HG02798 (cell line): Measurements from ENCODE around the gene CXCL12.

ENCODE experiments used
- ATAC-seq: cut with Tn5 transposase; IDR thresholded peaks from one replicate; pipeline ENCODE4 v1.9.1; 2021; ENCODE audit warnings: mild to moderate bottlenecking; ENCODE audit not compliant: unreplicated experiment, poor library complexity

CXCL12 gene

GRCh38 chr10:44386546-44387052, 1.7 kb upstream of the CXCL12 start:
- ATAC-seq, result peak; percentile 56

- ATAC-seq, result no peak
Measured at GRCh38 chr10:44385696-44386441, 972 bp upstream of the CXCL12 start.

GRCh38 chr10:44384601-44385025, 284 bp downstream of the CXCL12 start:
- no peak for ATAC-seq

- no peak for ATAC-seq
Measured at GRCh38 chr10:44383749-44384600, 922 bp downstream of the CXCL12 start.

DNA sequence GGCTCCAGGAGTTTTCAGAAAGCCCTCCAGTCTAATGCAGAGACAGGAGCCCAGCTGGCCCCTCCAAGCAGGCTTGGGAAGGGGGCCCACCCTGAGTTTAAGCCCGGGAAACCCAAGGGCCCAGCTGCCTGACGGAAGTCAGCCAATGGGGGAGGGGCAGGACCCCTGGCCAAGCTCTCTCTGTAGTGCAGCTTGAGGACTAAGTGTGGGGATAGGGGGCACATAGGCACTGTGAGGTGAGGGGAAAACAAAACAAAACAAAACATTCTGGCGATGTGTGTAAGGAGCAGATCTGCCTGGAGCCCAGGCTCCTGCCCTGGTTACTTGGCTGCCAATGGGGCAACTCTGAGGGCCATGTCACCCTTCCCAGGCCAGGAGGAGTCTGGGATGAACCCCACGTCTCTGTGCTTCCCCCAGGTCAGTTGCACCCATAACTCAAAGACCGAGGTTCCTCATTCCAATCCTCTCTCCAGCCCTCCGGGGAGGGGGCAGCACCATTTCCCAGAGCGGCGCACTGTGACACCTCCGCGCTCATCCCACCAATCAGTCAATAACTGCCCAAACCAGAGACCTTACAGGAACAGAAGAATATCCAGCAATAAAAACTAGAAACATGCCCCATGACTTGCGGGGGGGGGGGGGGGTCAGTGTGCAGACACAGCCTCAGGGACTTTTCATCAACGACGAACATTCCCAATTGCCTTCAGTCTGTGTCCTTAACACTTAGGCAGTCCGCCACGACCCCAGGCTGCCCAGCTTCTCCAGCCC, 1.7 kb downstream of the CXCL12 start:
- no peak for ATAC-seq

DNA sequence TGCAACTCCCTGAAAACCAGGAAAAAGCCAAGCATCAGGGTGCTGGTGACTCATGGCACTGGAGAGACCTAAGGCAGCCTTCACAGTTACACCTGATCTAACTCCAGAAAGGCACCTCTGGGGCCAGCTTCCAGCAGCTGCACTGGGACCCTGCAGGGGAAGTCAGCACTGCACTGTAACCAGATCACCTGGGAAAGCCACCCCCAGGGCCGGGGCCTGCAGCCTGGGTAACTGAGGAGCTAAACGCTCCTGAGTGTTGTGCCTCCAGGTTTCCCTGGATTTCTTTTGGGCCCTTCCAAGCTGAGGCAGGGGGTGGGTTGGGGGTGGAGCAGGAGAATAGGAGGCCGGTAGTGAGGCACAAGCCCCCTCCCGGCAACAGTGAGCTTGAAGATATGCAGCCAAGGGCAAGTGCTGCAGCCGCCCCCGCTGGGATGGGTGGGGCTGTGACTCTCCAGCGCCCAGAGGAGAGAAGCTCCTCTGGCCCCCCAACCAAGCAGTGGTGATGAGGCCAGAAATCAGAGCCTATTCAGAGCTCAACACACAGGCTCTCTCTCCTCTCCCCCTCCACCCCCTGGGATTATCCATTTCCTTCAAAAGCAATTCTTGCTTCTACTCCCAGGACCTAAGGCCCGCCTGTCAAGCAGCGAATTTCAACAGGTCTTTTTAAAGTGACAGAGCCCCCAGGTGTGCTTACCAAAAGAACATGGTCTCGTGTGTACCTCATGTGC, 2.6 kb downstream of the CXCL12 start:
- ATAC-seq, result no peak

- ATAC-seq, result no peak
Measured at GRCh38 chr10:44380829-44381600, 3.9 kb downstream of the CXCL12 start.

- ATAC-seq, result no peak
Measured at GRCh38 chr10:44379907-44380306, 5.0 kb downstream of the CXCL12 start.

DNA sequence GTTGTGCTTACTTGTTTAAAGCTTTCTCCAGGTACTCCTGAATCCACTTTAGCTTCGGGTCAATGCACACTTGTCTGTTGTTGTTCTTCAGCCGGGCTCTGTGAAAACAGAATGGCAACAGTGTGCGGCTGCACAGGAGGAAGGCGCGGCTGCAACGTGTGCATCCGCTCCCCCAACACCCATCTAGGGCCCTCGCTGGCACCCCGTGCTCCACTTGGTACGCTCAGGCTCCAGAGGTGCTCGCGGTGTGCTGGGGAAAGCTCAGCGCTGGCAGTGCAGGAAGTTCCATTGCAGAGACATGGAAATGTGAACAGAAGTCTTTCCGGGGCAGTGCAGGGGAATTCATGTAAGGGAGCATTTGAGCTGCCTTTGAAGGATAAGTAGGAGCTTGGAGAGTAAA, 6.3 kb downstream of the CXCL12 start:
- no peak for ATAC-seq

GRCh38 chr10:44377651-44378310, 7.1 kb downstream of the CXCL12 start:
- ATAC-seq, result no peak

DNA sequence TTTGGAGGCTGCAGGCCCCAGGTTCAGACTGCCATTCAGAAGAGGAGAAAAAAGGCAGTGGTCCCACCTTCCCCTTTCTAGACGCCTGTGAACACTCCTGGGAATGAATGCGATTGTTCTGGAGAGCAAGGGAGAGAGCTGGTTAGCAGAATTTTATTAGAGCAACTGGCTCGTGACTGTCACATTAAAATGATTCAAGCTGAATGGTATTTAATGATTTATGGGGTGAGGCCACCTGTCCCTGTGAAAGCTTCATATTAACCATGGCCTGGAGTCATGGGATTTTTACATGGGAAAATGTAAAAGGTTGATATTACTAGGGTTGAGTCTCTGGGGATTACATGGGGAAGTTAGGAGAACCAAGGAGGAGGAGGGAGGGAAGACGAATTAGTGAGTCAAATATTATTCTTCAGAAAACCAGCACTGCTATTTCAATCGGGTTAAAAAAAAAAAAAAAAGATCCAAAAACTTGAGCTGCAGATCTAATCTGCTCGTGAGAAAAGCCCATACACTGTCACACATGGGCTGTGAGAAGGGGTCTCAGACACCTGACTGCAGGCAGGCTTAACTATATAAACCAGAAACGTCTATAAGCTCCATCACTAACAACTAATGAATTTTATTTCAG, 8.3 kb downstream of the CXCL12 start:
- ATAC-seq, result no peak

DNA sequence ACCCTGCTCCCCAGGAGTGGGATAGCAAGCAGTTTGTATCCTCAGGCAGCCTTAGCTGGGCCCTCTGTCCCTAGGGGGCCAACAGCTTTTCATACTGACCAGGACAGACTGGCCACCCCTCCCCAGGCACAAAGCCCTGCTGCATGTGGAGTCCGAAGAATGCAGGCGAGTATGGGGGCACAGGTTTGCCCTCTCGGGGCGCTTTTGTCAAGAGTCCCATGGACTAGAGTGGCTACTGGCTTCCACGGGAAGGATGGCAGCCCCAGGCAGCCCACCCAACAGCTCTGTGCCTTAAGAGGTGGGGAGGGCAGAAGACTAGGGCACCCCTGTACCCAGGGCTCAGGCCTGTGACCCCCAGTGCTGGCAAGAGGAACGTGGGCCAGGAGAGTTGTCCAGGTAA, 10.7 kb downstream of the CXCL12 start:
- ATAC-seq, result no peak

DNA sequence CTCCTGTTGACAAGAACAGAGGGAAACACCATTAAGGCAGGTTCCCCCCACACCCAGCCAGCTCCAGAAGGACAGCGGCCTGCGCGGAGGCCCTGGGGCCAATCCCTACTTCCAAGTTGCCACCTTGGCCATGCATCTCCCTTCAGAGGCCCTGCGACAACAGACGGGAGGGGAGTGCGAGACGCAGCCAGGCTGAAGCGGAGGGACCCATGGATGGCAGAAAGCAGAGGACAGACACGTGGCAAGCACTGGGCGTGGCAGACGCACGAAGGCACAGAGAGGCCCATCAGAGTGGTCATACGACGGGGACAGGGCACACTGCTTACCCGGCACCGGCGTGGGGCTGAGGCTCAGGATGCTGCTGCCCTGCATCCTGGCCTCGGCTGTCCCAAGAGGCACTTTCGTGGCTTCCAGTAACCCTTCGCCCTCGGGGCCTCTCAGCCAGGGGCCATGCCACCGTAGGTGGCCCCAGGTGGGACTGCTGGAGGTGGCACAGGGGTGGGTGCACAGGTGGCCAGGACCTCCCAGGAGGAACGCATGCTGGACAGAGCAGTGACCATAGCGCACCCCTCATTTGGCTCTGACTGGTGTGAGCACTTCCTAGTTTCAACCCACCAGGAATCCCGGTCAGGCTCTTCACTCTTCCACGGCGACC, 11.4 kb downstream of the CXCL12 start:
- no peak for ATAC-seq

DNA sequence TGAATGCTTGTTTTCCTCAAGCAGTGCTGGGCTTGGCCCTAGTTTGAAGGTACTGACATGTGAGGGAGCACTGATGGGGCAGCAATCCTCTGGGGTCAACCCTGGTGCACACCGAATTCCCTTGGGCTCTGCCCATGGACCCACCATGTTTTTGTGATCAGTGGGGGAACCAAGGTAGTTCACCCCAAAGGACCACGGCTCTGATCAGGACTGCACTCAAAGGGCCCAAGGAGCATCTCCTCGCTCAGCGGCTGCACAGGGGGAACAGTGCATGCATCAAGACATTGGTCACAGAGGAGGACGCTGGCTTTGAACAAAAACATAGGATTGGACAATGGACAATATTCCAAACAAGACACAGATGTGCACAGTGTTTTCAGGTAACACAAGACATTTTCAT, 12.7 kb downstream of the CXCL12 start:
- no peak for ATAC-seq

DNA sequence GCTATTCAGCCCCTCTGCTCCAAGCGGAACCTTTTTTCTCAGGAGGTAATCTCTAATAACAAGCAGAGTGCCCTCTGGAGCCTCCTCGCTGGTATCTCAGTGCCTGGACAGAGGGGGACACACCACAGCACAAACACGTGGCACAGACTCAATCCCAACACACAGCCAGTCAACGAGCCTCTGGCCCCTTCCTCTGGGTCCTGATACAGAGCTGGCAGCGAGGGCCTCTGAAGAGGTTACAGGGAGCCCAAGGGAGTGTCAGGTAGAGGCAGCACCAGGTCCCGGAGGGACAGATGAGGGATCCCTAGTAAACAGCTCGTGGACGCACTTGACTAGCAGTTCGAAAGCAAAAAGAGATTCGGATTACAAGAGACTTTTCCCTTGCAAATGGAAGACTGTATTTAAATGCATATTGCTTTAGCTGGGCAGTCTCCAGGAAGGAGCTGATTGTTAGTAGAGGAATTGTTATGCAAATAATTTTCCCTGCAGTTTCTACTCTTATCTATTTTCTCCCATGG, 14.1 kb downstream of the CXCL12 start:
- no peak for ATAC-seq

DNA sequence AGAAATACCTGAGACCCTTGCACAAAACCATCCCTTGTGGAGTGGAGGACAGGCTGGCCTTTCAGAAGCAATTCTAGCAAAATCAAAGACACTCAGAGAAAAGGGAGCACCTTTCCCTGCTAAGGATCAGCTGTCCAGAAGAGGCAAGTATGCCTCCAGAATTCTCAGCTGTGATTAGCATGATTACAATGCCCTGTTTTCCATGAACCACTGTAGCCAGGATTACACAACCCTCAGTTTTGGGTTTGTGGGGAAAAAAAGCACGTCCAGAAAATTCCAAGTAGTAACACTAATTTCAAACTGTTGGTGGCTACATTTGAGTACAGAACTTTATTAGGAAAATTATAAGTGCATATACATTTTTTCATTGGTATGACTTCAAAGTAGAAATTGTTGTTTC, 15.0 kb downstream of the CXCL12 start:
- ATAC-seq, result no peak

DNA sequence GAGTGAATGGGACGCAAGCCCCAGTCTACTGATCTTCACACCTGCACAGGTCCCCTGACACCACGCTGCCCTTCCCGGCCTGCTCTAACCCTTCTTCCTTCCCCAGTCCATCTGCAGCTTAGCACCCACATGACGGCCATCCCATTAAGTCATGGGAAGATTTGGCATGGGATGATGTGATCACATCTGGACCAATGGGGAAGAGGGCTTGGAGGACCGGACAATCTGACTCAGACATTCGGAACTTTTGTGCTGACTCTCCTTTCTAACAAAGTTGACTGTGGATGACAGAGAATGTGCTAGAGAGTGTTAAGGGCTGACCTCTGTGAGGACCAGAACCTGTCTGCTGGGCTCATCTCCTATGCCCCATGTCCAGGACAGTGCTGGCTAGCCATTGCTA, 15.6 kb downstream of the CXCL12 start:
- no peak for ATAC-seq

GRCh38 chr10:44368637-44369036, 16.3 kb downstream of the CXCL12 start:
- ATAC-seq, result no peak
